Skeletal muscle tissue (tissue), 4 donors: Measurements from ENCODE around the gene POLR2H. TPM values are rescaled to one million over a fixed set of nuclear protein-coding genes. Genes with fewer than 3 reads are reported as not detected.

Source experiments
- H3K27ac ChIP-seq: one replicate; pipeline ENCODE4 v1.7.0; 2013; ENCODE audit warnings: mild to moderate bottlenecking, low read depth, low read length, inconsistent platforms
- H3K27me3 ChIP-seq, 3 donors: one replicate each; pipeline ENCODE4 v1.7.0; 2013; ENCODE audit warnings: low read length in 3 of 3; ENCODE audit not compliant: control insufficient read depth in 3 of 3, insufficient read depth in 3 of 3
- H3K36me3 ChIP-seq, 3 donors: one replicate each; pipeline ENCODE4 v1.7.0; 2013; ENCODE audit warnings: low read length in 3 of 3; ENCODE audit not compliant: control insufficient read depth in 3 of 3, insufficient read depth in 3 of 3
- H3K4me1 ChIP-seq, 3 donors: one replicate each; pipeline ENCODE4 v1.7.0; 2013; ENCODE audit warnings: low read length in 3 of 3, mild to moderate bottlenecking in 3 of 3; ENCODE audit not compliant: control insufficient read depth in 3 of 3, insufficient read depth in 3 of 3
- H3K4me3 ChIP-seq, 3 donors: one replicate each; pipeline ENCODE4 v1.7.0; 2013; ENCODE audit warnings: low read length in 3 of 3
- H3K9ac ChIP-seq, 3 donors: one replicate each; pipeline ENCODE4 v1.7.0; 2013; ENCODE audit warnings: low read length in 3 of 3, mild to moderate bottlenecking in 3 of 3, moderate library complexity in 2 of 3, low read depth in 1 of 3
- H3K9me3 ChIP-seq, 3 donors: one replicate each; pipeline ENCODE4 v1.7.0; 2013; ENCODE audit warnings: low read length in 3 of 3; ENCODE audit not compliant: control insufficient read depth in 3 of 3
- total RNA-seq: library from RNA; depleted of rRNA; stranded (reverse); fragments of >200 nt; gene quantifications from one replicate; pipeline ENCODE4 v1.2.3, GENCODE V29; 2014
- donor health status: Osteomylitis.

POLR2H gene
- total RNA-seq, 1 donor from 2014 or later, result 44.4 TPM

- peaks cover 58 to 74% (median 59%) of the 10 kb centered on the region in 3 donors for H3K4me1 ChIP-seq
- peak overlapping the region; percentile 20 to 91 (median 90) for H3K9ac ChIP-seq
- peaks cover 74 to 77% (median 75%) of the 10 kb centered on the region in 3 donors for H3K36me3 ChIP-seq
- peak overlapping the region; percentile 51 to 80 (median 79) for H3K4me3 ChIP-seq
- H3K27ac ChIP-seq, result peak overlapping the region; percentile 98
- no peaks in the 10 kb centered on the region for H3K9me3 ChIP-seq
- H3K27me3 ChIP-seq, result no peaks in the 10 kb centered on the region
These were observed 38.6 kb upstream of the POLR2H start for GRCh38 chr3:184322731-184323487.

GRCh38 chr3:184323696-184324095 is 37.8 kb upstream of the POLR2H start:
- peaks cover 80 to 84% (median 82%) of the 10 kb centered on the region in 3 donors for H3K36me3 ChIP-seq
- H3K27me3 ChIP-seq, result no peaks in the 10 kb centered on the region
- H3K9ac ChIP-seq, result peak overlapping the region in 2 of 3 donors; percentile 8 to 20
- H3K9me3 ChIP-seq, result no peaks in the 10 kb centered on the region
- peak overlapping the region; percentile 98 for H3K27ac ChIP-seq
- H3K4me3 ChIP-seq, result peak overlapping the region in 1 of 3 donors; percentile 9
- H3K4me1 ChIP-seq, result peaks cover 55 to 66% (median 56%) of the 10 kb centered on the region in 3 donors

- H3K9ac ChIP-seq, result no peak overlapping the region
These were observed 36.2 kb upstream of the POLR2H start for GRCh38 chr3:184325269-184325668.

GRCh38 chr3:184325715-184326369 is 35.7 kb upstream of the POLR2H start:
- Histone ChIP-seq H3K27me3 (no peaks in the 10 kb centered on the region), H3K4me3 (no peak overlapping the region), H3K9me3 (no peaks in the 10 kb centered on the region), H3K36me3 (peaks cover 89 to 99% (median 93%) of the 10 kb centered on the region in 3 donors), H3K27ac (no peak overlapping the region), H3K9ac (no peak overlapping the region), H3K4me1 (peaks cover 36 to 47% (median 37%) of the 10 kb centered on the region in 3 donors)

More at GRCh38 chr3:184325269-184325668, 36.2 kb upstream of the POLR2H start:
- H3K9me3 ChIP-seq, result no peaks in the 10 kb centered on the region
- no peak overlapping the region for H3K27ac ChIP-seq
- no peak overlapping the region for H3K4me3 ChIP-seq
- peaks cover 41 to 53% (median 43%) of the 10 kb centered on the region in 3 donors for H3K4me1 ChIP-seq
- no peaks in the 10 kb centered on the region for H3K27me3 ChIP-seq
- H3K36me3 ChIP-seq, result peaks cover 93 to 97% (median 94%) of the 10 kb centered on the region in 3 donors

- no peak overlapping the region for H3K4me3 ChIP-seq
- no peak overlapping the region for H3K27ac ChIP-seq
- peaks cover 89 to 99% (median 93%) of the 10 kb centered on the region in 3 donors for H3K36me3 ChIP-seq
These were observed 34.3 kb upstream of the POLR2H start for GRCh38 chr3:184327171-184327570.

GRCh38 chr3:184328516-184328915 is 33.0 kb upstream of the POLR2H start:
- no peak overlapping the region for H3K27ac ChIP-seq
- H3K9ac ChIP-seq, result no peak overlapping the region
- peaks cover 90 to 99% (median 94%) of the 10 kb centered on the region in 3 donors for H3K36me3 ChIP-seq
- H3K4me1 ChIP-seq, result peaks cover 21 to 45% (median 21%) of the 10 kb centered on the region in 3 donors
- H3K4me3 ChIP-seq, result no peak overlapping the region
- H3K27me3 ChIP-seq, result no peaks in the 10 kb centered on the region
- H3K9me3 ChIP-seq, result no peaks in the 10 kb centered on the region

More at GRCh38 chr3:184327171-184327570, 34.3 kb upstream of the POLR2H start:
- no peak overlapping the region for H3K9ac ChIP-seq
- peaks cover 27 to 45% (median 29%) of the 10 kb centered on the region in 3 donors for H3K4me1 ChIP-seq
- H3K27me3 ChIP-seq, result no peaks in the 10 kb centered on the region
- H3K9me3 ChIP-seq, result no peaks in the 10 kb centered on the region

- no peaks in the 10 kb centered on the region for H3K9me3 ChIP-seq
- peaks cover 65 to 73% (median 71%) of the 10 kb centered on the region in 3 donors for H3K36me3 ChIP-seq
- no peak overlapping the region for H3K4me3 ChIP-seq
- no peaks in the 10 kb centered on the region for H3K27me3 ChIP-seq
- H3K9ac ChIP-seq, result peak overlapping the region in 1 of 3 donors; percentile 18
- peak overlapping the region; percentile 52 for H3K27ac ChIP-seq
- peaks cover 25 to 46% (median 27%) of the 10 kb centered on the region in 3 donors for H3K4me1 ChIP-seq
These were observed 29.0 kb upstream of the POLR2H start for GRCh38 chr3:184332370-184333090.

- H3K9ac ChIP-seq, result no peak overlapping the region
- peaks cover 59 to 67% (median 64%) of the 10 kb centered on the region in 3 donors for H3K36me3 ChIP-seq
- H3K27me3 ChIP-seq, result no peaks in the 10 kb centered on the region
These were observed 28.3 kb upstream of the POLR2H start for GRCh38 chr3:184333190-184333589.

GRCh38 chr3:184333700-184334099 is 27.8 kb upstream of the POLR2H start:
- Histone ChIP-seq H3K9me3 (no peaks in the 10 kb centered on the region), H3K27me3 (no peaks in the 10 kb centered on the region), H3K27ac (no peak overlapping the region), H3K4me3 (no peak overlapping the region), H3K9ac (no peak overlapping the region), H3K4me1 (peaks cover 36 to 57% (median 39%) of the 10 kb centered on the region in 3 donors), H3K36me3 (peaks cover 54 to 62% (median 59%) of the 10 kb centered on the region in 3 donors)

More at GRCh38 chr3:184333190-184333589, 28.3 kb upstream of the POLR2H start:
- no peak overlapping the region for H3K4me3 ChIP-seq
- no peaks in the 10 kb centered on the region for H3K9me3 ChIP-seq
- peak overlapping the region; percentile 52 for H3K27ac ChIP-seq
- peaks cover 31 to 52% (median 34%) of the 10 kb centered on the region in 3 donors for H3K4me1 ChIP-seq
